ENCODE data around the gene TLR8. TPM values are rescaled to one million over a fixed set of nuclear protein-coding genes. Genes with fewer than 3 reads are reported as not detected.

Gene TLR8
- polyA plus RNA-seq, 2 of the 4 experiments (the other 2 are of a cell fraction) = not detected

- FAIRE-seq (no peak), DNase-seq (ENCODE audit: low read depth in 1 of 2, low spot score in 1 of 2) (no peak), ATAC-seq (no peak)
- WGBS (ENCODE audit: missing lambda C conversion rate) = 81% methylated on average over 6 of the region's 6 CpGs
- no peaks in the 10 kb centered on the region for H3K9me3 ChIP-seq
- no peak overlapping the region for H3K27ac ChIP-seq
- ChIA-PET CTCF (interaction anchor here (1.1 to 1.3 kb wide), 2 partner anchors 15 to 523 kb away, joined by 3 to 4 read pairs; no protein-coding TSS in a partner anchor), POLR2A (no interaction called here)
- no peak overlapping the region for H3K4me2 ChIP-seq
- H3K4me1 ChIP-seq = no peaks in the 10 kb centered on the region
- TF ChIP-seq HES2 (IDR thresholded peaks at IDR 0.05) (no peak), RCOR1 (IDR thresholded peaks at IDR 0.05; ENCODE audit: low read depth, low read length) (no peak), KDM1A (IDR thresholded peaks at IDR 0.05; ENCODE audit: low read depth) (no peak), TP53 (CRISPR knock-in tag; IDR thresholded peaks at IDR 0.05) (no peak), RFX5 (IDR thresholded peaks at IDR 0.05) (no peak), JUNB (IDR thresholded peaks at IDR 0.05) (no peak), SMC3 (IDR thresholded peaks at IDR 0.05) (no peak), NPAS2 (CRISPR knock-in tag; IDR thresholded peaks at IDR 0.05; ENCODE audit: borderline replicate concordance) (no peak), ZC3H11A (IDR thresholded peaks at IDR 0.05) (no peak)
- H3K4me3 ChIP-seq = no peak overlapping the region
Observed at GRCh38 chrX:12965131-12965940, 58.9 kb downstream of the TLR8 start.

GRCh38 chrX:12966151-12966550 is 59.7 kb downstream of the TLR8 start:
- ChIA-PET CTCF (interaction anchor here (1.3 kb wide), 1 partner anchor 16 kb away, joined by 4 read pairs; no protein-coding TSS in a partner anchor), POLR2A (no interaction called here)
- WGBS (ENCODE audit: missing lambda C conversion rate) = 70% methylated on average over 1 of the region's 1 CpG
- TF ChIP-seq FOXS1 (CRISPR knock-in tag; IDR thresholded peaks at IDR 0.05) = no peak
- no peak for TF ChIP-seq ZC3H11A (IDR thresholded peaks at IDR 0.05)
- TF ChIP-seq USF2 (IDR thresholded peaks at IDR 0.05) = no peak
- TF ChIP-seq MAX (IDR thresholded peaks at IDR 0.05) = no peak
- FAIRE-seq (no peak), DNase-seq (ENCODE audit: low read depth in 1 of 2, low spot score in 1 of 2) (no peak), ATAC-seq (no peak)
- H3K4me2 ChIP-seq = no peak overlapping the region
- no peak overlapping the region for H3K4me3 ChIP-seq
- H3K27ac ChIP-seq = no peak overlapping the region
- H3K9me3 ChIP-seq = no peaks in the 10 kb centered on the region
- peaks cover 6% of the 10 kb centered on the region; the same call in 1 of the 3 replicates for H3K4me1 ChIP-seq

- POLR2A ChIA-PET = no interaction called here
Observed at GRCh38 chrX:12967711-12968465, 61.5 kb downstream of the TLR8 start.

More at GRCh38 chrX:12967711-12968465, 61.5 kb downstream of the TLR8 start:
- CTCF ChIA-PET = interaction anchor here (0.6 to 2.7 kb wide), 4 partner anchors 13 to 520 kb away, joined by 3 to 11 read pairs (median 7); no protein-coding TSS in a partner anchor
- Histone ChIP-seq H3K9me3 (no peaks in the 10 kb centered on the region), H3K4me3 (no peak overlapping the region), H3K4me1 (peaks cover 8% of the 10 kb centered on the region; the same call in 1 of the 3 replicates), H3K4me2 (no peak overlapping the region), H3K27ac (no peak overlapping the region)
- ATAC-seq = no peak
- TF ChIP-seq ZFP36 (IDR thresholded peaks at IDR 0.05; ENCODE audit: borderline replicate concordance, partially characterized antibody) = no peak
- no peak for TF ChIP-seq HES2 (IDR thresholded peaks at IDR 0.05)
- TF ChIP-seq EHF (CRISPR knock-in tag; IDR thresholded peaks at IDR 0.05) = no peak
- TF ChIP-seq ATOH8 (CRISPR knock-in tag; IDR thresholded peaks at IDR 0.05; ENCODE audit: low read depth) = no peak
- no peak for TF ChIP-seq TFCP2L1 (CRISPR knock-in tag; IDR thresholded peaks at IDR 0.05)
- no peak for TF ChIP-seq KDM5A (IDR thresholded peaks at IDR 0.05)
- TF ChIP-seq HOXA7 (CRISPR knock-in tag; IDR thresholded peaks at IDR 0.05) = no peak
- TF ChIP-seq FOSL2 (IDR thresholded peaks at IDR 0.05) = no peak
- no peak for TF ChIP-seq FOSL2 (CRISPR knock-in tag; IDR thresholded peaks at IDR 0.05)
- TF ChIP-seq HDAC2 (IDR thresholded peaks at IDR 0.05) = no peak
- TF ChIP-seq NFE2L2 (conservative IDR thresholded peaks at IDR 0.05; ENCODE audit: low read length) = no peak
- TF ChIP-seq SMC3 (IDR thresholded peaks at IDR 0.05) = no peak
- TF ChIP-seq PBX3 (IDR thresholded peaks at IDR 0.05) = no peak
- no peak for TF ChIP-seq MAX (IDR thresholded peaks at IDR 0.05)
- no peak for TF ChIP-seq NR3C1 (IDR thresholded peaks at IDR 0.05)
- no peak for TF ChIP-seq HOXB5 (CRISPR knock-in tag; IDR thresholded peaks at IDR 0.05)
- no peak for TF ChIP-seq RAD21 (conservative IDR thresholded peaks at IDR 0.05 in 1 of 2, IDR thresholded peaks at IDR 0.05 in 1 of 2)
- no peak for TF ChIP-seq HEYL (CRISPR knock-in tag; IDR thresholded peaks at IDR 0.05)
- no peak for TF ChIP-seq CBX2 (IDR thresholded peaks at IDR 0.05; ENCODE audit: borderline replicate concordance, low read depth)
- TF ChIP-seq FOSB (CRISPR knock-in tag; IDR thresholded peaks at IDR 0.05) = no peak
- DNase-seq (ENCODE audit: low read depth in 1 of 2, low spot score in 1 of 2) = no peak
- FAIRE-seq = no peak
- WGBS (ENCODE audit: missing lambda C conversion rate) = 87% methylated on average over 12 of the region's 15 CpGs

Measured in A549 (cell line).